ENCODE data around the gene RUFY3. TPM values are rescaled to one million over a fixed set of nuclear protein-coding genes. Genes with fewer than 3 reads are reported as not detected.
"Not testable (repeated sequence)": the region's sequence is repeated elsewhere in the genome, so short reads cannot be mapped to it uniquely, and the experiment has no call there.

RUFY3 gene
- total RNA-seq, 2 experiments from 2014 or later: 35.1 to 43.2 TPM

GRCh38 chr4:70836081-70836480 is 114.3 kb downstream of the RUFY3 start:
- H3K4me1 Mint-ChIP-seq (ENCODE audit: low read depth): peaks cover 22% of the 10 kb centered on the region
- no peak for DNase-seq
- CTCF ChIA-PET: interaction anchor here (1.4 to 4.6 kb wide), 3 partner anchors 66 to 174 kb away, joined by 6 to 46 read pairs (median 7); partner anchors contain the start of gene MOB1B
- POLR2A ChIA-PET: interaction anchor here (1.0 to 1.5 kb wide), 3 partner anchors 66 to 131 kb away, joined by 3 read pairs; partner anchors contain the start of gene MOB1B
- H3K9me3 Mint-ChIP-seq (ENCODE audit: insufficient read depth): no peaks in the 10 kb centered on the region
- peaks cover 47% of the 10 kb centered on the region for H3K36me3 Mint-ChIP-seq (ENCODE audit: low read depth)
- H3K27ac Mint-ChIP-seq: no peak overlapping the region
- H3K27me3 Mint-ChIP-seq (ENCODE audit: low read depth): no peaks in the 10 kb centered on the region
- H3K4me3 Mint-ChIP-seq: no peak overlapping the region
- ATAC-seq: no peak

DNA sequence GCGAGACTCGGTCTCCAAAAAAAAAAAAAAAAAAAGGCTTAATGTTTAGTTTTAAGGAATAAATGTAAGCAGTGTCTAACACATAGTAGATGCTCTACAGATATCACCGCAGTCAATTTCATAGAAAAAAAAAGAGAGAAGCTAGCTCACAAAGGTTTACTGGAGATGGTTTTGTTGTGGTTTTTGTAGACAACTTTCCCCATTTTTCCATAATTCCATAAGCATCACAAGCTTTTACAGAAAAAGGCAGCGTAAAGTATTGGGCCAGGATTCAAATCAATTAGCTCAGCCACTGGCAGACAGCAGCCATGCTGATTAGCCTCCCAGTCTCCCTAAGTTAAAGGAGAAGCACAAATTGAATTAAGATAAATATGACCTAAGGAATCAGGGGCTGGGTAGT is 116.4 kb downstream of the RUFY3 start:
- peak overlapping the region; percentile 97 for H3K27ac Mint-ChIP-seq
- no peaks in the 10 kb centered on the region for H3K27me3 Mint-ChIP-seq (ENCODE audit: low read depth)
- POLR2A ChIA-PET: interaction anchor here (0.6 to 2.3 kb wide), 11 partner anchors 11 to 167 kb away, joined by 3 to 25 read pairs (median 6); partner anchors contain the start of genes DCK and MOB1B
- CTCF ChIA-PET: interaction anchor here (0.7 to 4.6 kb wide), 7 partner anchors 10 to 186 kb away, joined by 3 to 46 read pairs (median 5); no protein-coding TSS in a partner anchor
- no peak for DNase-seq
- H3K4me3 Mint-ChIP-seq: peak overlapping the region; percentile 97
- H3K9me3 Mint-ChIP-seq (ENCODE audit: insufficient read depth): no peaks in the 10 kb centered on the region
- H3K36me3 Mint-ChIP-seq (ENCODE audit: low read depth): peaks cover 31% of the 10 kb centered on the region
- no peak for ATAC-seq
- H3K4me1 Mint-ChIP-seq (ENCODE audit: low read depth): peaks cover 32% of the 10 kb centered on the region

- no peaks in the 10 kb centered on the region for H3K27me3 Mint-ChIP-seq (ENCODE audit: low read depth)
- CTCF ChIA-PET: interaction anchor here (0.7 to 4.6 kb wide), 7 partner anchors 9 to 187 kb away, joined by 3 to 46 read pairs (median 4); no protein-coding TSS in a partner anchor
- POLR2A ChIA-PET: interaction anchor here (0.6 to 2.3 kb wide), 18 partner anchors 10 to 166 kb away, joined by 3 to 25 read pairs (median 4); partner anchors contain the start of genes DCK and MOB1B
- H3K9me3 Mint-ChIP-seq (ENCODE audit: insufficient read depth): no peaks in the 10 kb centered on the region
- peak overlapping the region; percentile 97 for H3K27ac Mint-ChIP-seq
- H3K4me1 Mint-ChIP-seq (ENCODE audit: low read depth): peaks cover 32% of the 10 kb centered on the region
- ATAC-seq (peak; percentile 69), DNase-seq (peak; percentile 72)
- H3K36me3 Mint-ChIP-seq (ENCODE audit: low read depth): peaks cover 26% of the 10 kb centered on the region
- H3K4me3 Mint-ChIP-seq: peak overlapping the region; percentile 97
These were observed 117.2 kb downstream of the RUFY3 start for GRCh38 chr4:70838666-70839588.

- Mint-ChIP-seq H3K36me3 (ENCODE audit: low read depth) (peaks cover 23% of the 10 kb centered on the region), H3K9me3 (ENCODE audit: insufficient read depth) (no peaks in the 10 kb centered on the region), H3K4me3 (peak within 1 kb of the TSS; percentile 97), H3K27ac (peak within 1 kb of the TSS; percentile 97), H3K27me3 (ENCODE audit: low read depth) (no peaks in the 10 kb centered on the region), H3K4me1 (ENCODE audit: low read depth) (peaks cover 34% of the 10 kb centered on the region)
- ChIA-PET POLR2A (interaction anchor here (0.7 to 2.3 kb wide), 11 partner anchors 12 to 165 kb away, joined by 3 to 25 read pairs (median 6); partner anchors contain the start of genes DCK and MOB1B), CTCF (interaction anchor here (0.6 to 4.6 kb wide), 5 partner anchors 8 to 164 kb away, joined by 3 to 46 read pairs (median 3); partner anchors contain the start of gene DCK)
- ATAC-seq: peak; percentile 91
- DNase-seq: peak; percentile 96
These were observed 117.9 kb downstream of the RUFY3 start, which contains the start of gene GRSF1 for GRCh38 chr4:70839589-70840093. Gene GRSF1, minus strand, starts transcription at chr4:70839890. Its CDS starts 63 bp downstream, at chr4:70839827.

- H3K4me1 Mint-ChIP-seq (ENCODE audit: low read depth): peaks cover 30% of the 10 kb centered on the region
- peak; percentile 60 for DNase-seq
- ChIA-PET CTCF (interaction anchor here (0.6 to 4.6 kb wide), 4 partner anchors 7 to 153 kb away, joined by 3 to 46 read pairs (median 4); partner anchors contain the start of gene DCK), POLR2A (interaction anchor here (0.7 to 2.3 kb wide), 9 partner anchors 12 to 164 kb away, joined by 3 to 25 read pairs (median 7); partner anchors contain the start of genes DCK and MOB1B)
- H3K27ac Mint-ChIP-seq: peak overlapping the region; percentile 57
- peak overlapping the region; percentile 58 for H3K4me3 Mint-ChIP-seq
- not testable (repeated sequence) for ATAC-seq; H3K27me3 Mint-ChIP-seq (ENCODE audit: low read depth); H3K9me3 Mint-ChIP-seq (ENCODE audit: insufficient read depth)
- peaks cover 19% of the 10 kb centered on the region for H3K36me3 Mint-ChIP-seq (ENCODE audit: low read depth)
These were observed 118.4 kb downstream of the RUFY3 start for GRCh38 chr4:70840137-70840536.

DNA sequence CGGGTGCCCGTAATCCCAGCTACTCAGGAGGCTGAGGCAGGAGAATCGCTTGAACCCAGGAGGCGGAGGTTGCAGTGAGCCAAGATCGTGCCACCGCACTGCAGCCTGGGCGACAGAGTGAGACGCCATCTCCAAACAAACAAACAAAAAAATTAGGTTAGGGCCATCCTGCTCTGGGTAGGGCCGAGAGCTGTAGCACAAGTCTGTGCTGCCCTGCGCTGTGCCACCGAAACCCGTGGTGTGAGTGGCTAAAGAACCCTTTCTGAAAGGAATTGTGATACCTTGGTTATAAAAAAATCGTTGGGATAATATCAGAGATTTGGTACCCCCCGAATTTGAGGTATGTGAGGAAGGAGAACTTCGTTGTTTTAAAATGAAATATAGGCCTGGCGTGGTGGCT is 118.9 kb downstream of the RUFY3 start:
- H3K4me3 Mint-ChIP-seq; POLR2A ChIA-PET; CTCF ChIA-PET; H3K9me3 Mint-ChIP-seq (ENCODE audit: insufficient read depth); H3K27me3 Mint-ChIP-seq (ENCODE audit: low read depth); DNase-seq; H3K27ac Mint-ChIP-seq; ATAC-seq: not testable (repeated sequence)
- Mint-ChIP-seq H3K4me1 (ENCODE audit: low read depth) (peaks cover 30% of the 10 kb centered on the region), H3K36me3 (ENCODE audit: low read depth) (peaks cover 17% of the 10 kb centered on the region)

DNA sequence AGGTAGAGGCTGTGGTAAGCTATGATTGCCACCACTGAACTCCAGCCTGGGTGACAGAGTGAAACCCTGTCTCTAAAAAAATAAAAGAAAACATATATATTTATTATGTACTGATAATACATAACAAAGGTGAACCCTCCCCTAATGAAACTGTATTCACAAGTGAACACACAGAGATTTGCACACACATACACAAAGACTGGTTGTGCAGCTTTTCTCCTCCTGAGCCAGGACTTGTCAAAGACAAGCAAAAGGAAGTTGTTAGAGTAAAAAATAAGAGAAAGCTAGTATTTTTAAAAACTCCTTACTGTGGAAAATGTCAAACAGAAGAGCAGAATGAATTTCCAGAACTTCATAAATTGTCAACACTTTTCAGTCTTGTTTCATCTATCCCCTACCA is 119.4 kb downstream of the RUFY3 start:
- Mint-ChIP-seq H3K4me3 (no peak overlapping the region), H3K4me1 (ENCODE audit: low read depth) (peaks cover 26% of the 10 kb centered on the region), H3K9me3 (ENCODE audit: insufficient read depth) (no peaks in the 10 kb centered on the region), H3K27ac (no peak overlapping the region), H3K27me3 (ENCODE audit: low read depth) (no peaks in the 10 kb centered on the region), H3K36me3 (ENCODE audit: low read depth) (peaks cover 13% of the 10 kb centered on the region)
- ATAC-seq (no peak), DNase-seq (no peak)
- ChIA-PET CTCF (no interaction called here), POLR2A (no interaction called here)

GRCh38 chr4:70841951-70842350 is 120.2 kb downstream of the RUFY3 start:
- POLR2A ChIA-PET: no interaction called here
- Mint-ChIP-seq H3K27me3 (ENCODE audit: low read depth) (no peaks in the 10 kb centered on the region), H3K27ac (no peak overlapping the region), H3K4me1 (ENCODE audit: low read depth) (peaks cover 19% of the 10 kb centered on the region), H3K9me3 (ENCODE audit: insufficient read depth) (no peaks in the 10 kb centered on the region), H3K36me3 (ENCODE audit: low read depth) (peaks cover 7% of the 10 kb centered on the region), H3K4me3 (no peak overlapping the region)
- DNase-seq (no peak), ATAC-seq (no peak)
- CTCF ChIA-PET: no interaction called here

DNA sequence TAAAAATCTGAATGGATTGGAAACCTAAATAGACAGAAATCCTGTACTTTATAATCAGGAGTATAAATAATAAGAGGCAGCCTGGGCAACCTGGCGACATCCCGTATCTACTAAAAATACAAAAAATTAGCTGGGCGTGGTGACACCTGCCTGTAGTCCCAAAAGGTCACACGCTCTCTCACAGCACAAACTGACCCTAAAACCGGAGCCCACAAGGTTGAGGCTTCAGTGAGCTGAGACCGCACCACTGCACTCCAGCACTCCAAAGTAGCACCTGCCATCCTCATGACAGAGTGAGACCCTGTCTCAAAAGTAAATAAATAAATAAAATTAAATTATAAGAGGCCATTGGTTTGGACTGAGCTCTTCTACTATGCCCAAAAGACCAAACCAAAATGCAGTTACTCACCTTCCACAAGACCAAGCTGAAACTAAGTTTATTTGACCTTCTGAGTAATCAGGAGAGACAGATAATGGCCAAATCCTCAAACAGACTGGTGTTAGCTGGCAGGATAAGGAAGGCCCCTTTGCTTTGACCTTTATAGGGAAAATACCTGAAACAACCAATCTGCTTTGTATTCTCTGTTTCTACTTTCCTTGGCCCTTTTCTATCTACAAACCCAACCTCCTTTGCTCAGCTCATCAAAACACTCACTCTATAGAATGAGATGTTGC is 121.1 kb downstream of the RUFY3 start:
- Mint-ChIP-seq H3K27me3 (ENCODE audit: low read depth) (no peaks in the 10 kb centered on the region), H3K4me1 (ENCODE audit: low read depth) (peaks cover 16% of the 10 kb centered on the region), H3K9me3 (ENCODE audit: insufficient read depth) (no peaks in the 10 kb centered on the region), H3K4me3 (no peak overlapping the region), H3K27ac (no peak overlapping the region), H3K36me3 (ENCODE audit: low read depth) (peaks cover 7% of the 10 kb centered on the region)
- ChIA-PET CTCF (interaction anchor here (1.0 to 1.5 kb wide), 3 partner anchors 15 to 107 kb away, joined by 3 to 4 read pairs (median 4); partner anchors contain the start of gene MOB1B), POLR2A (interaction anchor here (0.7 kb wide), 1 partner anchor 108 kb away, joined by 3 read pairs; no protein-coding TSS in a partner anchor)
- ATAC-seq: no peak
- no peak for DNase-seq

- CTCF ChIA-PET: interaction anchor here (0.7 kb wide), 1 partner anchor 83 kb away, joined by 3 read pairs; no protein-coding TSS in a partner anchor
- peaks cover 16% of the 10 kb centered on the region for H3K4me1 Mint-ChIP-seq (ENCODE audit: low read depth)
- POLR2A ChIA-PET: no interaction called here
- H3K9me3 Mint-ChIP-seq (ENCODE audit: insufficient read depth): no peaks in the 10 kb centered on the region
- peaks cover 1% of the 10 kb centered on the region for H3K36me3 Mint-ChIP-seq (ENCODE audit: low read depth)
- DNase-seq (no peak), ATAC-seq (no peak)
- H3K27me3 Mint-ChIP-seq (ENCODE audit: low read depth): no peaks in the 10 kb centered on the region
- no peak overlapping the region for H3K4me3 Mint-ChIP-seq
- no peak overlapping the region for H3K27ac Mint-ChIP-seq
These were observed 122.4 kb downstream of the RUFY3 start for GRCh38 chr4:70844180-70844579.

GRCh38 chr4:70849291-70849690 is 127.5 kb downstream of the RUFY3 start:
- Mint-ChIP-seq H3K27ac (no peak overlapping the region), H3K36me3 (ENCODE audit: low read depth) (peaks cover 1% of the 10 kb centered on the region), H3K4me1 (ENCODE audit: low read depth) (peaks cover under 1% of the 10 kb centered on the region), H3K27me3 (ENCODE audit: low read depth) (no peaks in the 10 kb centered on the region), H3K4me3 (no peak overlapping the region), H3K9me3 (ENCODE audit: insufficient read depth) (no peaks in the 10 kb centered on the region)
- DNase-seq (no peak), ATAC-seq (no peak)
- POLR2A ChIA-PET: no interaction called here
- CTCF ChIA-PET: interaction anchor here (1.2 kb wide), 1 partner anchor 198 kb away, joined by 3 read pairs; no protein-coding TSS in a partner anchor

All from activated CD8-positive, alpha-beta T cell treated with anti-CD3 and anti-CD28 coated beads, Interleukin-2, amount 10 ng/mL, durations not matched to agents 7 days and 5 days (primary cell).